K562 (cell line): Measurements from ENCODE around the gene DPEP1. TPM values are rescaled to one million over a fixed set of nuclear protein-coding genes. Genes with fewer than 3 reads are reported as not detected.
A peak's percentile ranks its signal among the peaks of the same experiment; 100 is the strongest.

Source experiments
- ATAC-seq: fragments of 200-7000 bp; cut with Tn5 transposase; 3 replicates; pipeline ENCODE4 v1.9.1; 2020; ENCODE audit warnings: moderate library complexity
- BruUV-seq: library from RNA; stranded (reverse); fragments of 400-500 nt; replicated peaks from 2 replicates; lab custom pipeline; 2021; lab: Mats Ljungman, UMichigan
- CTCF ChIA-PET: fragments of 300-600 bp; formaldehyde crosslinking; extraction: SDS; loops from one replicate; lab custom pipeline; 2021; ENCODE audit warnings: low intra/inter-chr PET ratio; lab: Yijun Ruan, JAX
- POLR2A ChIA-PET: fragments of 300-600, 350-650 bp; sonication (Branson Sonifier 250); formaldehyde crosslinking; extraction: SDS; loops from one replicate; lab custom pipeline; 2021; ENCODE audit warnings: antibody characterized with exemption, inconsistent platforms; lab: Yijun Ruan, JAX
- DNase-seq, 4 experiments: peaks; one replicate each; pipeline versions ENCODE4 v3.0.0 to v3.0.0-alpha.2; 2011 to 2018; ENCODE audit warnings: low spot score in 3 of 4, mixed read lengths in 3 of 4; ENCODE audit errors: extremely low read depth in 1 of 4
- FAIRE-seq: peaks from 2 replicates; lab custom pipeline; 2011; peaks lifted over from hg19 to GRCh38; lab: Jason Lieb, UNC
- H2AFZ ChIP-seq: 2 replicates; pipeline ENCODE4 v1.6.0; 2011; ENCODE audit warnings: low read depth, low read length, control low read depth, inconsistent platforms
- H3K27ac ChIP-seq: fragments of 200-600 bp; 3 replicates; pipeline ENCODE4 v1.8.0; 2011; ENCODE audit warnings: low read depth, mild to moderate bottlenecking, control low read depth, inconsistent platforms, low read length, moderate library complexity, mixed read lengths; ENCODE audit errors: extremely low read depth
- H3K27me3 ChIP-seq, 2 experiments: fragments of 300-600 bp in 1 of 2; 2 replicates in 1 of 2; 3 replicates in 1 of 2; pipeline versions ENCODE4 v1.6.0 to v1.8.0; 2011; ENCODE audit warnings: inconsistent platforms in 2 of 2, low read length in 2 of 2, mild to moderate bottlenecking in 1 of 2, mixed read lengths in 1 of 2, moderate library complexity in 1 of 2; ENCODE audit not compliant: control insufficient read depth in 2 of 2, insufficient read depth in 2 of 2
- H3K36me3 ChIP-seq: fragments of 300-600 bp; 3 replicates; pipeline ENCODE4 v1.8.0; 2011; ENCODE audit warnings: mild to moderate bottlenecking, low read length, inconsistent platforms; ENCODE audit not compliant: control insufficient read depth, insufficient read depth
- H3K4me1 ChIP-seq, 2 experiments: fragments of 200-600 bp in 1 of 2; replicated peaks in 1 of 2; 2 replicates in 1 of 2; 3 replicates in 1 of 2; pipeline versions ENCODE4 v1.5.1 to v1.8.0; 2011; ENCODE audit warnings: inconsistent platforms in 2 of 2, low read length in 2 of 2, mild to moderate bottlenecking in 1 of 2, mixed read lengths in 1 of 2, moderate library complexity in 1 of 2; ENCODE audit not compliant: control insufficient read depth in 2 of 2, insufficient read depth in 2 of 2
- H3K4me2 ChIP-seq: 2 replicates; pipeline ENCODE4 v1.6.1; 2011; ENCODE audit warnings: low read length, control low read depth, inconsistent platforms, mixed read lengths; ENCODE audit not compliant: insufficient read depth
- H3K4me3 ChIP-seq: fragments of 200-600 bp; sonication (generic), shearing (Covaris generic); 2 replicates; pipeline ENCODE4 v1.5.1; 2016; ENCODE audit warnings: control low read depth, inconsistent platforms
- H3K79me2 ChIP-seq: fragments of 200-600 bp; 3 replicates; pipeline ENCODE4 v1.8.0; 2011; ENCODE audit warnings: low read length, inconsistent platforms; ENCODE audit not compliant: control insufficient read depth, insufficient read depth
- H3K9ac ChIP-seq, 2 experiments: 2 replicates each; pipeline versions ENCODE4 v1.6.0 to v1.6.1; 2011; ENCODE audit warnings: low read depth in 2 of 2, low read length in 2 of 2, control low read depth in 1 of 2, inconsistent platforms in 1 of 2, mild to moderate bottlenecking in 1 of 2, mixed read lengths in 1 of 2; ENCODE audit not compliant: insufficient read depth in 1 of 2
- H3K9me1 ChIP-seq: one replicate; pipeline ENCODE4 v1.6.0; 2011; ENCODE audit warnings: inconsistent platforms, mild to moderate bottlenecking, low read length, moderate library complexity; ENCODE audit not compliant: control insufficient read depth, insufficient read depth
- H3K9me3 ChIP-seq: replicated peaks from 2 replicates; pipeline ENCODE4 v1.5.1; 2011; ENCODE audit warnings: low read depth, low read length, inconsistent platforms; ENCODE audit not compliant: control insufficient read depth, insufficient read depth
- H4K20me1 ChIP-seq: replicated peaks from 2 replicates; pipeline ENCODE4 v1.6.1; 2011; ENCODE audit warnings: low read length, inconsistent platforms, mixed read lengths; ENCODE audit not compliant: control insufficient read depth, insufficient read depth
- FOXA1 ChIP-seq: fragments of 450-650 bp; IDR thresholded peaks from 2 replicates; pipeline ENCODE4 v1.6.1; 2016; ENCODE audit warnings: mild to moderate bottlenecking, borderline replicate concordance
- HNRNPL ChIP-seq: fragments of 200-400 bp; formaldehyde crosslinking; IDR thresholded peaks from 2 replicates; pipeline ENCODE4 v1.6.1; 2017; ENCODE audit warnings: low read depth, mild to moderate bottlenecking, low read length
- JUNB ChIP-seq: fragments of 450-650 bp; formaldehyde crosslinking; conservative IDR thresholded peaks from 2 replicates; pipeline ENCODE4 v1.4.0; 2020; ENCODE audit warnings: mild to moderate bottlenecking
- NFE2 ChIP-seq: IDR thresholded peaks from 2 replicates; pipeline ENCODE4 v1.6.1; 2014; ENCODE audit warnings: antibody characterized with exemption, low read depth
- SFPQ ChIP-seq: fragments of 200-400 bp; formaldehyde crosslinking; IDR thresholded peaks from 2 replicates; pipeline ENCODE4 v1.6.1; 2017; ENCODE audit warnings: mild to moderate bottlenecking, low read depth, low read length, moderate library complexity
- SMARCA4 ChIP-seq: fragments of 450-650 bp; IDR thresholded peaks from 2 replicates; pipeline ENCODE4 v1.6.1; 2016
- TAF15 ChIP-seq: fragments of 200-400 bp; formaldehyde crosslinking; IDR thresholded peaks from 2 replicates; pipeline ENCODE4 v1.6.1; 2017; ENCODE audit warnings: mild to moderate bottlenecking, low read depth, low read length, moderate library complexity
- U2AF2 ChIP-seq: fragments of 200-400 bp; formaldehyde crosslinking; optimal IDR thresholded peaks from 2 replicates; pipeline ENCODE3; 2017; ENCODE audit warnings: low read depth, mild to moderate bottlenecking, low read length
- VEZF1 ChIP-seq: fragments of 200-800 bp; sonication (Bioruptor generic); IDR thresholded peaks from 2 replicates; pipeline ENCODE4 v1.6.1; 2017; ENCODE audit warnings: missing genetic modification characterization, missing compliant biosample characterization
- XRCC4 ChIP-seq: IDR thresholded peaks from one replicate; pipeline ENCODE4 v1.6.1; 2011; ENCODE audit not compliant: insufficient read depth, insufficient read length; ENCODE audit errors: extremely low read depth
- ZFPM2 ChIP-seq: fragments of 250-450 bp; sonication (Bioruptor Pico); IDR thresholded peaks from 2 replicates; pipeline ENCODE4 v1.5.1; 2022; ENCODE audit warnings: mild to moderate bottlenecking
- ZKSCAN3 ChIP-seq: fragments of 250-450 bp; sonication (Bioruptor Pico); IDR thresholded peaks from 2 replicates; pipeline ENCODE4 v1.4.0; 2020
- ZNF134 ChIP-seq: fragments of 250-450 bp; sonication (Bioruptor Pico); conservative IDR thresholded peaks from 2 replicates; pipeline ENCODE4 v1.4.0; 2020
- ZNF311 ChIP-seq: fragments of 250-450 bp; sonication (Bioruptor Pico); IDR thresholded peaks from 2 replicates; pipeline ENCODE4 v1.4.0; 2020; ENCODE audit warnings: mild to moderate bottlenecking, moderate library complexity
- ZNF354B ChIP-seq: fragments of 250-450 bp; sonication (Bioruptor Pico); IDR thresholded peaks from 2 replicates; pipeline ENCODE4 v1.4.0; 2020
- ZNF644 ChIP-seq: fragments of 200-800 bp; sonication (Bioruptor generic); IDR thresholded peaks from 2 replicates; pipeline ENCODE4 v1.6.1; 2016; ENCODE audit warnings: low read depth, missing genetic modification characterization, missing compliant biosample characterization
- ZNF655 ChIP-seq: fragments of 250-450 bp; sonication (Bioruptor Pico); IDR thresholded peaks from 2 replicates; pipeline ENCODE4 v1.5.0; 2021
- ZSCAN29 ChIP-seq: fragments of 450-650 bp; IDR thresholded peaks from 2 replicates; pipeline ENCODE4 v1.6.1; 2017
- WGBS: fragments of 100-300 bp; shearing (Covaris generic); methylation state at CpG from one replicate; pipeline ENCODE4 v1.1.6; 2016; ENCODE audit warnings: low coverage, mixed read lengths; ENCODE audit not compliant: insufficient coverage; ENCODE audit errors: missing lambda C conversion rate; 5-methylcytosine and 5-hydroxymethylcytosine counted together
- in situ Hi-C: fragments of 300-500 bp; cut with MboI; formaldehyde crosslinking; loops from 4 replicates; pipeline ENCODE4 v1.15.0; 2018; ENCODE audit warnings: inconsistent platforms, mixed read lengths
- intact Hi-C: fragments of 100-400 bp; cut with micrococcal nuclease; formaldehyde crosslinking; loops from 2 replicates; pipeline ENCODE4 v1.14.2; 2022
- polyA plus RNA-seq, 8 experiments: library from polyadenylated mRNA; depleted of rRNA in 4 of 8; stranded (reverse) in 5 of 8; unstranded in 3 of 8; fragments of >200 nt; fragmentation: Nextera tagmentation in 2 of 8; fragmentation: Illumina TruSeq in 1 of 8; extraction: Ambion mirVana in 2 of 8; extraction: Trizol in 1 of 8; gene quantifications; 2 replicates each; pipeline versions ENCODE4 v1.2.1 to v1.2.3, GENCODE V29; 2011 to 2014; ENCODE audit warnings: inconsistent platforms in 1 of 8, missing spikeins in 1 of 8
- total RNA-seq, 7 experiments: library from RNA; depleted of rRNA in 6 of 7; stranded (reverse); fragments of >200 nt in 6 of 7; fragmentation: Illumina TruSeq in 2 of 7; extraction: Trizol in 2 of 7; gene quantifications; 2 replicates each; pipeline versions ENCODE4 v1.2.1 to v1.2.3, GENCODE V29; 2011 to 2021; ENCODE audit warnings: low replicate concordance in 1 of 7

DPEP1 gene
- total and polyA plus RNA-seq, 9 of the 15 experiments (the other 6 are each of a cell fraction or from before 2014, with no cell fraction given), result 0.14 to 0.31 (median 0.20) TPM; not detected in 6

GRCh38 chr16:89584768-89585549, 28.5 kb upstream of the DPEP1 start (continued):
- TF ChIP-seq SFPQ (no peak), ZNF655 (CRISPR knock-in tag) (no peak), FOXA1 (no peak), ZKSCAN3 (CRISPR knock-in tag) (no peak), ZSCAN29 (no peak), SMARCA4 (no peak), ZNF644 (tag) (no peak)

- Histone ChIP-seq H2AFZ (no peak overlapping the region), H3K4me1 (peaks cover 0 to 60% of the 10 kb centered on the region in 2 experiments; a peak in 2 of 5 replicates), H4K20me1 (no peaks in the 10 kb centered on the region), H3K9me3 (peaks cover 17% of the 10 kb centered on the region), H3K79me2 (peaks cover 5% of the 10 kb centered on the region; the same call in 1 of the 3 replicates), H3K9ac (no peak overlapping the region), H3K27ac (peak overlapping the region; percentile 79; the same call in 1 of the 3 replicates), H3K4me3 (no peak overlapping the region), H3K36me3 (peaks cover 84% of the 10 kb centered on the region), H3K27me3 (no peaks in the 10 kb centered on the region), H3K4me2 (no peak overlapping the region), H3K9me1 (no peaks in the 10 kb centered on the region)
- DNase-seq, result no peak
- intact Hi-C loops, result no loop called here
- FAIRE-seq, result no peak
- POLR2A ChIA-PET, result no interaction called here
- no peak for ATAC-seq
- in situ Hi-C loops, result no loop called here
- CTCF ChIA-PET, result no interaction called here
- no TSS peak for BruUV-seq
- 93% methylated on average over 2 of the region's 7 CpGs for WGBS
- TF ChIP-seq TAF15 (no peak), ZNF354B (CRISPR knock-in tag) (no peak), ZNF134 (no peak), VEZF1 (CRISPR knock-in tag) (no peak), NFE2 (no peak), JUNB (CRISPR knock-in tag) (no peak), ZFPM2 (CRISPR knock-in tag) (no peak), ZNF311 (CRISPR knock-in tag) (no peak), HNRNPL (no peak), XRCC4 (no peak), U2AF2 (no peak)
Measured at GRCh38 chr16:89586218-89586617, 27.2 kb upstream of the DPEP1 start.
